M059J (cell line): Measurements from ENCODE around the gene OGDH. TPM values are rescaled to one million over a fixed set of nuclear protein-coding genes. Genes with fewer than 3 reads are reported as not detected.

ENCODE experiments used
- DNase-seq: peaks from one replicate; pipeline ENCODE4 v3.0.0-alpha.2; 2012; ENCODE audit warnings: low read depth
- total RNA-seq: library from RNA; depleted of rRNA; stranded (reverse); fragments of >200 nt; shearing (Covaris generic); gene quantifications from 2 replicates; pipeline ENCODE4 v1.2.3, GENCODE V29; 2014

OGDH gene
- total RNA-seq, 1 experiment from 2014 or later: 56.0 TPM

DNA sequence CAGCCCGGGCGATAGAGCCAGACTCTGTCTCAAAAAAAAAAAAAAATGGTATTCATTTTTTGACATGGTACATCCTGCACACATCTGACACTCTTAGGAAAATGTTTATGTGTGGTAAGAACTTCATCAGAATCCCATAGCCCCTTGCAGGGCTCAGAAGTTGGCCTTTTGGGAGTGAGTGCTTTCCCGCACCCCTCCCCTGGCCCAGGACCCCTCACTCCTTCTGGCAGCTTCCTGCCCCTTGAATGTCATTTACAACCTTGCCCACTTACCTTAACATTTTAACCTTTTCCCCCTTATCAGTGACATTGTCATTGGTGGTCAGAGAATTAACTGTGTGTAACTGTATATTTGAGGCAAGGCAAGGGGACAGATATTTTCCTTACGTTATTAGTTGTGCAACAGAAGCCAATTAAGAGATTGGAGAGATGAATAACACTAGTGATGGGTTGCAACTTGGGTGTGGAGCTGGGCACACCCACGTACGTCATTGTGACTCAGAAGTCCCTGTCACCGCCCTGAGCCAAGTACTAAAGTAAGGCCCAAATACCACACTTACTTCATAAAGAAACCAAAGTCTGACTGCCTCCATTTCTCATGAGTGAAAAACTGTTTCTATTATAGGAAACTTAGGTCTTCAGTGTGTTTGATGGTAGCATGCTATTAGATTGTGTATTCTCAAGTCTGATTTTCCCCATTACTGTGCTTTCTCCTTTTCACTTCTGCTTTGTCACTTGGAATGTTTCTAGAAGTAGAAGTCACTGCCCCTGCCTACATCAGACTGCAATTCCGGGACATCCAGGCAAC is 31.6 kb downstream of the OGDH start:
- DNase-seq: peak; percentile 86

DNA sequence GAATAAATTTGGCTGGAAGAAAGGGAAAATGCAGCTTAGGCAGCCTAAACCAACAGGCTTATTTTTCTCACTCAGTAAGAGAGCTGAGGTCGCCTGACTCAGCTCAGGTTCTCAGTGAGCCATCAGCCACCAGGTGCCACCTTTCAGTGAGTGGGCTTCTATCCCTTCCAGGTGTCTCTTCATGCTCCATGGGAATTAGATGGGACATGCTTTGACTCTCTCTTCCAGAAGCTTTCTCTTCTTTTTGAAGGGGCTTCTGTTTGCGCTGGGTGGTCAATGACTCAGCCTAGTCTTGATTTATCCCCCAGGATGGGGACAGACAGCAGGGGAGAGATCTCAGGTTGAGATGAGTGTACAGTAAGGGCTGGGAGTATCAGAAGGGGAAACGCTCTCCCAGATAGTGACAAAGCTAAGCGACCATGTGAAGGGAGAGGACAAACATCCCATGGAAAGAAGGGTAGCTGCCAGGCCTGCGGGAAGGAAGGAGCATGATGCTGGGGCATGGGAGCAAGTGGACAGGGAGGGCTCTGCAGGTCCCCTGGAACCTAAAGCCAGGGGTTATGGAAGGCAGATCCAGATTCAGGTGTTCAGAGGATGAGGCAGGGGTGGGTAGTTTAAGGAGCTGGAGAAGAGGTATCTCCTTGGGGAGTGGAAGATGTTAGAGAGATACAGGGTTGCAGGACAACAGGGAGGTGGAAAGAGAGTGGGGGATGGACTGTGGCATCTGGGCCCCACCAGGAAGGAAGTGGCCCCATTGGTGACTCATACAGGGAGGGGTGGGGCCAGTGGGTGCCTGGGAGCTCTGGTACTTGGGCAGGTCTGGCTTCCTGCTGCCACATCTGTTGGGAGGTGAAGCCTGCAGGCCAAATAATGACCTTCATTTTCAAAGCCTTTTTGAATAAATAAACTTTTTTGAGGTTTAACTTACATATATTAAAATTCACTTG is 32.5 kb downstream of the OGDH start:
- DNase-seq: peak; percentile 93

DNA sequence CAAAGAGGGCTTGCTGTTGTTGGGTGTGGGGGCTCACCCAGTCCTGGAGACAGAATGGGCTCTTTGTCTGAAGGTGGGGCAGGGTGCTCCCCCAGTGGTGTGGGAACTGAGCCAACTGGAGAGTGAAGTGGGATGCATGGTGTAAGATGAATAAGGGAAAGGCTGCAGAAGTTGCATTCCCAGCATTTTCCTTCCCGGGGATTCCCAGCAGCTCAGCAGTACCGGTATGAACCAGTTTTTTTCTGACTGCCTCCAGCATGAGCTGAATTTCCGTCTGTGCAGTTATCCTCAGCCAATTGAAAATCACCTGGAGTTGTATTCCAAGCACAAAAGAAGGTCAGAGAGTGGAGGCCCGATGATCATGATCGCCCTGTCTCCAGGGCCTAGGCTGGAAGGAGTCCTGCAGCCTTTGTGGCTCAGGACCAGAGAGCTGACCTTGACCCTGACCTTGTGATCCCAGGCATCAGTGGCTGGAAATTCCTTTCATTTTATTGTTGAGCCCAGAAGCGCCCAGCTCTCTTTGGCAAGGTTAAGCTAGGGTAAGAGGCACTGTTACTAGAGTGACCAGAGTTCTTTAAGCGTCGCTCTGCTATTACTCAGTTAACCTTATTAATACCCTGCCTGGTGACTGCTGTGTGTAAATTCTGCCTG is 33.4 kb downstream of the OGDH start:
- peak; percentile 86 for DNase-seq

DNA sequence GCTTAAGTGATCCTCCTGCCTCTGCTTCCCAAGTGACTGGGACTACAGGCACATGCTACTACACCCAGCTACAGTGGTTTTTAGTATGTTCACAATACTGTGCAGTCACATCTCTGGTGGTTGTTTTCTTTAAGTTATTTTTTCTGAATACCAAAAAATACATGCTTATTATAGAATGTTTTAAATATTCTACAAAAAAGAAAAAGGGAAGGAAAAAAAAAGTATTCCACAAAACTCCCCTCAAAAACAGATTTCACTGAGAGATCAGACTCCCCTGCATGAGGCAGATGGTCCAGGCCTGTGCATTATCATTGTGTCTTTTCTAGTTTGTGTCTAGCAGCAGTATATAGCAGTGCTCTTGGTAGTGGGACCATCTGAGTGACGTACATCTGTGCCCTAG is 36.8 kb downstream of the OGDH start:
- DNase-seq: no peak

DNA sequence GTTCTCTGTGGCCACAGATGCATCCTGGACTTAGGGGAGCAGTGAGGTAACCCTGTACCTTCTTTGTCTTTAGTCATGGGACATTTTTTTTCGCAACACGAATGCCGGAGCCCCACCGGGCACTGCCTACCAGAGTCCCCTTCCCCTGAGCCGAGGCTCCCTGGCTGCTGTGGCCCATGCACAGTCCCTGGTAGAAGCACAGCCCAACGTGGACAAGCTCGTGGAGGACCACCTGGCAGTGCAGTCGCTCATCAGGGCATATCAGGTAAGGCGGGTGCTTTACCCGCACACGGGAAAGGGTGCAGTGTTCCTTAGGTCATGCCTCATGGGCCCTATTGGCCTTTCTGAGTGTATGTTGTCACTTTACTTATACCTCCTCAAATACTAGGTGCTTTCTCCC is 38.8 kb downstream of the OGDH start:
- no peak for DNase-seq

DNA sequence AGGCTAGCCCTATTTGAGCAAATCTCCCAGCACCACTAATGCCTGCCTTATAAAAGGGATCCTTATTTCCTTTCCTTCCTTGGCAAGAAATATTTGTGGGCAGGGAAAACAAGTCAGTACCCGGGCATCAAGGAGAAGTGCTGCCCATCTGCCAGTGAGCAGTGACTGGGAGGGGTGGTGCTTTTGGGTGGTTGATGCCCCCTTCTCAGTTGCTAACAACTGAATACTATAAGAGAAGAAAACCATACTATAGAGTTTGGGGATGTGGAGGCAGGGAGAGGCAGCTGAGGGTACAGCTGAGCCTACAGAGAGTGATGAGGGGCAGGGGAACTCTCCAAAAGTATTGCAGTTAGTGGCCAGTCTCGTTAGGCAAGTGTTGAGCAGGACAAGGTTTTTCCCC is 39.3 kb downstream of the OGDH start:
- no peak for DNase-seq

DNA sequence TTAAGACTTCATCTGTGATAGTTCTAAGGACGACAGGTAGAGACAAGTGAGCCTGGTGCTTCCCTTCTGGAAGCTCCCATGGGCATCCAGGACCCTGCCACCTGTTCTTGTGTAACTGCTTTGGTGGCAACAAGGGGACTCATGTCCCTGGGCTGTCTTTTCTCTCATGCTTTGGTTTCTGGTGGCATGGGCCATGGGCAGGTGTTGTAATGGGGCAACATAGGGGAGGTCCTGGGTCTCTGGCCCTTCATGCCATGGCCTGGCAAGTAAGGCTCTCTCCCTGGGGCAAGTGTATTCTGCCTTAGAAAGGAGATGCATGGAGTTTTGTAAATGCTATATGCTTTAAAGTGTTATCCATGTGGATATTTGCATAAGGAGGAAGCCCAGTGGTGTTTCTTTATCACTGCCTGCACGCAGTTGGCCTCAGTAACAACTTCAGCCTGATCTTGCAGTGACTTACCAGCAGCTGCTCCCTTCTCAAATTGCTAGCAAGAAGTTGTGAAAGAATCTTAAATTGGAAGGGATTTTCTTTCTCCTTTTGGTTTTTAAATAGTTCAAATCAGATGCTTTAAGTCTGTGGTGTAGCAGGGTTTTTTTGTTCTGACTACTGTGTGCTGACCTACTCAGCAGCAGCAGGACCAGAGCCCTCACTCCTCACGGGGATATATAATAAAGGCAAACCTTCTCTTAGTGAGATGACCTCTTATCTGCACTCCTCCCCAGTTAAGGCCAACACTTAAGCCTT is 39.9 kb downstream of the OGDH start:
- no peak for DNase-seq

DNA sequence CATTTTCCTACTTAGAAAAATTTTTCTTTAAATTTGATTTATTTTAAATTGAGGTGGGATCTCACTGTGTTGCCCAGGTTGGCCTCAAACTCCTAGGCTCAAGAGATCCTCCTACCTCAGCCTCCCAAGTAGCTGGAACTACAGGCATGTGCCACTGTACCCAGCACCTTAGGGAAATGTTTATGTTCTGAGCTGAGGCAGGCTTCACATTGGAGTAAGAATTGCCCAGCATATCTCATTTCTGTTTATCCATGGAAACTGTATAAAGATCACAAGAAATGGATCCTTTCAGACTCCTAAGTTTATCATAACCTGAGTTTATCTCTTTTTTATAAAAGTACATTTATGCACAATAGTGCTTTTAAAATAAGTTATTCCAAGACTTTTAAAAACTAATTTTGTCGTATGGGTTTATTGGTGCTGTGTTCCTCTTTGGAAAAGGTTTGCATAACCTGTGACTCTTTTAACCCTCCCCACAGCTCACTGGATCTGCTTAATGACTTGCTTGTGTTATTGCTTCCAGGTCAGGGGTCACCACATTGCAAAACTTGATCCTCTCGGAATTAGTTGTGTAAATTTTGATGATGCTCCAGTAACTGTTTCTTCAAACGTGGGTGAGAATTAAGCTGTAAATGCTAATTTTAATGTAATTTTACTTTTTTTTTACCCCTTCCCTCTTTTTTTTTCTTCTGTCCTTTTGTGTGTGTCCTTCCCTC is 40.7 kb downstream of the OGDH start:
- no peak for DNase-seq

DNA sequence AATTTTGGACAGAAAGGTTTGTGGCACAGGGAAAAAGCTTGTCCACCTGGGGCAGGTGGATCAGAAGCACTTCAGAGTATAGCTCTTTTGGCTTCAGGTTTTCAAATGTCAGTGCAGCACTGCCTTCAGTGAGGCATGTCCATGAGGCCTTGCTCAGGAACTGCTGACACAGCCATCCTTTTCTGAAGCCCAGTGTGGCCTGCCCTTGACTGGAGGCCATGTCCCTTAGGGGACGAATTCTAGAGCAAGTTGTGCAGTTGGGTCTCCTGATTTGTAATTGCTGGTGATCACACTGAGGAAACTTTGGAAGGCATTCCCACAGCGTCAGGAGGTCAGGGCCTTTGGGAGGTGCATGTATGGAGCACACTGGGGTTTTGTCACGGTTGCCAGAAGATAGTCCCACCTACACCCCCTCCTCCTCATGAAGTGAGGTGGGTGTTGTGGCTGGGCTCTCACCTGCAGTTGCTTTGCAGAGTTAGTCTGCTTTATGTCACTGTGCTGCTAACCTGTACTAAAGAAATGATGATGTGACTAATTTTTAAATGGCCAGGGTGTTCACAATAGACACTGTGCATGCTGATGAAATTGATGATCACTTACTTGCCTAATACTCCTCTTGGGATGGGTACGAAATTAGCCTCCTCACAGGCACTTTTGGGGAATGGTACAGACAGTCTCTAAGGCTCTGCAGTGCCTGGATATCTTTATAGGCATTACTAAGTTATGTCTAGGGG is 41.7 kb downstream of the OGDH start:
- DNase-seq: no peak

DNA sequence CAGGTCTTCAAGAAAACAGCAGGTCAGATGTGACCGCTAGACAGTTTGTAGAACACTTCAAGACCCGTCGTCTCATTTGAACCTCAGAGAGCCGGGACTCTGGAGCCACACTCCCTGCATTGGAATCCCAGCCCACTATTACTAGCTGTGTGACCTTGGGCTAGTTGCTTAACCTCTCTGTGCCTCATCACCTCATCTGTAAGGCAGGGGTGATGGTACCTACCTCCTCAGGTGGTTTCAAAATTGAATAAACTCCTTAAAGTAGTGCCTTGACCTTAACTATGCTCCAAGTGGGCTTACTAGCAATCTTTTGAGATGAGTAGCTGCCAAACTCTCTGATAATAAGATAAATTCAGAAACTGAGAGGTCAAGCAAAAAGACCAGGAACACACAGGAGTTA is 43.8 kb downstream of the OGDH start:
- DNase-seq: no peak

DNA sequence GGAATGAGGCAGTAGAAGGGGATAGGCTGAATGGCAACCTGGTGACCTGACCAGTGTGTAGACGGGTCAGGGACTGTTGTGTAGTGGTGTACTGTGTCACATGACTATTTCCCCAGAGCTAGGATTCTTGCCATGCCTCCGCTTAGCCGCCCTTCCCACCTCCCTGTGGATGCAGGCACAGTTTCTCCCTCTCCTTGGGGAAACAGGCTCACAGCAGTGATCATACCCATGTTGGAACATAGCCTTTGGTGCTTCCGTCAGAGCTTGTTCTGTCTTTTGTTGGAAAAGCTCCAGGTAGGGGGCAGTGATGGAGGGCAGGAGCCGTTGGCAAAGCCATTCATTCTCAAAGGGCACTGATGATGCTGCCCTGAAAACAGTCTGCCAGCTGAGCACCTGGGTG is 44.3 kb downstream of the OGDH start:
- DNase-seq: no peak

DNA sequence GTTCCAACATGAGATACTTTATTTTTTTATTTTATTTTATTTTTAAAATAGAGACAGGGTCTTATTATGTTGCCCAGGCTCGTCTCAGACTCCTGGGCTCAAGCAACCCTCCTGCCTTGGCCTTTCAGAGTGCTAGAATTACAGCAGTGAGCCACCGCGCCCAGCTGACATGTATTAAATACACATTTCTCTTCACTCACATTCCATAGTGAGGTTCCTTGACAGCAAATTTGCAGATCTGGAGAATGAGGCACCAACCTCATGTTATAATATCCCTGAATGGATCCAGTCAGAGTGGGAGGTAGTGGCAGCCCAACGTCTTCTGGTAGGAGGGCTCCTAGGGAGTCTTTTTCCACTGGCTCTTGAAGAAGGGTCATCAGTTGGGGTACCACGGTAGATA is 46.1 kb downstream of the OGDH start:
- no peak for DNase-seq

DNA sequence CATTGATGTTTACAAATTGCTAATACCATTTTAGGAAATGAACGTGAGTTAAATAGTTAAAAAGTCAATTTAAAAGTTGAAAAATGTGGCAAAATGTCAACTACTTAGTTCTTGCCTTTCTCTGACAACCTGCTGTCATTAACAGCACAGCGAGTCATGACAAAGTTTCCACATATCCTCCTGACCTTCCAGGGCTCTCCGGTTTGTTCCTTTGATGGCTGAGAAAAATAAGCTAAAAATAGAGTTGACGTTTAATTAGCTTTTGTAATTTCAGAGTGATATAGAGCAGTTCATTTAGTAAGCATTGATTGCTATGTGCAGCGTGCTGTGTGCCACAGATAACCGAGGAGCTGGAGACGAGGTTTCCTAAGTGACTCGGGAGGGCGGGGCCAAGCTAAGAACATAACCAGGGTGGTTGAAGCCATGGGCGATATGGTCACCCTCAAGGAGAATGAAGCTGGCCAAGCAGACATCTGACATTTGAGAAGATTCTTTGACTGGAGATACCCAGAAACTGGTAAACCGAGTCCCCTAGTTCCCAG is 47.9 kb downstream of the OGDH start:
- DNase-seq: no peak

DNA sequence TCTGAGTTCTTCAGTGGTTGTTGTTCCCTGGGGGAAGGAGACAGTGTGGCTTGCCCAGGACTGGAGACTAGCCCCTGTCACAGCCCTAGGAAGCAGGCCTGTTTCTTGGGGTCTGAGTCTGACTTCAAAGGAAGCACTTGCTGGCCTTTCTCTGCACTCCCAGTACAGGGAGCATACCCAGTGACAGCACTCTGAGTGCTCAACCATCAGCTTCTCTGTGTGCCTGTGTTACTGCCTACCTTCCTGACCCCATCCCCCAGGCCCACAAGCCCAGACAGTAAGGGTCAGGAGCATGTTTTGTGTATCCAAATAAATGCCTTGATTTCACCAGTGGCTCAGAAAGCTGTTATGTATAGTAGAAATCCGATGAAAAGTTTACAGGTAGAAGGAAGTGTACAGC is 48.9 kb downstream of the OGDH start:
- no peak for DNase-seq

DNA sequence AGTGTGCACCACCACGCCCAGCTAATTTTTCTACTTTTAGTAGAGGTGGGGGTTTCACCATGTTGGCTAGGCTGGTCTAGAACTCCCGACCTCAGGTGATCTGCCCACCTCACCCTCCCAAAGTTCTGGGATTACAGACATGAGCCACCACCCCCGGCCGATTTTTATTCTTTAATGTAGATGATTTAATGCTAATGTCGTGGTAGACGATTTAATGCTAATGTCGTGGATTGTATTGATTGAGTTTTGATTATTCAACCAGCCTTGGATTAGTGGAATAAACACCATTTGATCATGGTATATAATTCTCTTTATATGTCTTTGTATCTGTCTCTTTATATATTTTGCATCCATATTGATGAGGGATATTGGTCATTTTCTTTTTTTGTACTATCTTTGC is 52.6 kb downstream of the OGDH start:
- no peak for DNase-seq

DNA sequence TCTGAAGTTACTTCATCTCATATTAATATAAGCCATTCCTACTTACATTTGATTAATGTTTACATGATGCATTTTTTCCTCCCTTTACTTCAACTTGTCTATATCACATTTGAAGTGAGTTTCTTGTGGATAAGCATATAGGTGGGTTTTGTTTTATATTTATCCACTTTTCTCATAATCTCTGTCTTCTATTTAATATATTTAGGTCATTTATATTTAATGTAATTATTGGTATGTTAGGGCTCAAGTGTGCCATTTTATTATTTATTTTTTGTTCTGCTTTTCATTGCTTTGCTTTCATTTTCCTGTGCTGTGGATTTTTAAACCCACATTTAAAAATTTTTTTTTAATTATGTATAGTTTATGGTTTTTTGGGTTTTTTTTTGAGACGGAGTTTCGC is 54.8 kb downstream of the OGDH start:
- DNase-seq: no peak

DNA sequence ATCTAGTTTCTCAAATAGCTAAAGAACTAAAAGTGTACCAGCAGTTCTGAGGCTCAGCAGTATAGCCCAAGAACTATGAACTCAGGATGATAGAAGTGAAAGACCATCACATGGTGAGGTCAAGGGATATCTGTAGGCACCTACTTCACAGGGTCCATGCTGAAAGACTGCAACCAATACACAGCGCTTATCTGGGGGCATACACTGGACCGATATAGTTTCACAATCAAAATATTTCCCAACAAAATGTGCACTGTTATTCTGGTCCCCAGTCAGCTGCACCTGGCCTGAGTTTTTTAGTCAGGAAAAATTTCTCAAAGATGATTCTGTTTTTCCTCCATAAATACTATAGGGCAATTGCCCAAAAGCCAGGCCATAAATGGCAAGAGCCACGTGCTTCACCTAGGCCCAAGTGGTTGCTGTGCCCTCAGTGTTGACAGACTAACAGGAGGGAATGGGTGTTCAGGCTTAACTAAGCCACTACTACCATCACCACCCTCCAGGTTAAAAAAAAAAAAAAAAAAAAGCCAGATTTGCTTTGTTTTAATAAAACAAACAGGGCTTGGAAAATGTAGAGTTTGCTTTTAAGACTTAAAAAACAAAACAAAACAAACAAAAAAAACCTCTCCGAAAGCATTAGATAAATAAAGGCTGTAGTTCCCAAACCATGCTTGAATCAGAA is 58.5 kb downstream of the OGDH start:
- DNase-seq: no peak

DNA sequence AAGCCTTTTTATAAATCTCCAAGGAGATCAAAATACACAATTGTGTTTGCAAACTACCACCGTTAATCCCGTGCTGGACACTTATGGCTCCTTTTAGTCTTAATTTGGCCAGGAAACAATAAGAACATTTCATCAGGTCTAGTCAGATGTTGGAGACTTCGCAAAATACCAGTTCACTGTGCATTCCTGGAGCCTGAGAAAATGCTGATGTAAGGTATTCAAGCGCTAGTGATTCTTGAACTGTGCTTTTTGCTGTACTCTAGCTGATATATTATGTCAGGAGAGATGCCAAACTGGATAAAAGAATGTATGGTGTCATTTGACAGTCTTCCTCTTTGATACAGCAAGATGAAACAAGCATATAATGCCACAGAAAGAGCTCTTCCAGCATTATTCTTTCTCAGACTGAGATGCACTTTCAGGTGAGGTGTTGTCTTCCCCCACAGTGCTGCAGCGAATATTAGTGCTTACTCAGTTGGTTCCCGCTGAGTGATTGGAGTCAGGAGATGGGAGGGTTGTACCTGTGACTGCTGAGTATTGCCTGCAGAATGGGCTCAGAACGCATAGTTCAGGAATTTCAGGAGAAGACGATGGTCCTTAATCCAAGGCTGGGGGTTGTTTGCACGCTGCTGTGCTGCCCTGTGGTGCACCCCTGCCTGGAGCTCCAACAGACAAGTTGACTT is 59.2 kb downstream of the OGDH start:
- DNase-seq: peak; percentile 27

DNA sequence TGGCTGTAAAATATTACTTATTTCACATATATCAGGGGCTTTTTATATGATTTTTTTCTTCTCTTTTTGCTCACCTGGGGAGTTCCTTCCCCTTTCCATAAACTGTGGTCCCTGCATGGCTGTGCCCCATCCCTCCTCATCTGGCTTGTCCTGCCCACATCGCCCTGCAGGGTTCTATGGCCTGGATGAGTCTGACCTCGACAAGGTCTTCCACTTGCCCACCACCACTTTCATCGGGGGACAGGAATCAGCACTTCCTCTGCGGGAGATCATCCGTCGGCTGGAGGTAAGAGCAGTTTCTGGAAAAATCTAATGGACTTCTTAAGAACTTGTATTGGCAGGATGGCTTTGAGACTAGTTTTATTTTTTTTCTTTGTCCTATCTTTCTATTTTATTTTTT is 60.1 kb downstream of the OGDH start:
- no peak for DNase-seq
